HEK293 (cell line): Measurements from ENCODE around the gene PRKCE.

Source experiments
- HOXC10 ChIP-seq: sonication (generic); formaldehyde crosslinking; IDR thresholded peaks from 2 replicates; pipeline ENCODE4 v1.8.1; 2023; ENCODE audit warnings: mild to moderate bottlenecking, missing genetic modification reagents
- YY1 ChIP-seq: fragments of 450-650 bp; formaldehyde crosslinking; IDR thresholded peaks from 2 replicates; pipeline ENCODE4 v1.5.1; 2018; ENCODE audit warnings: missing biosample characterization, missing genetic modification characterization
- ZFP37 ChIP-seq: fragments of 450-650 bp; formaldehyde crosslinking; IDR thresholded peaks from 2 replicates; pipeline ENCODE4 v1.5.1; 2016; ENCODE audit warnings: missing biosample characterization, missing genetic modification characterization
- ZNF138 ChIP-seq: fragments of 450-650 bp; formaldehyde crosslinking; IDR thresholded peaks from 2 replicates; pipeline ENCODE4 v1.5.1; 2016; ENCODE audit warnings: missing biosample characterization, missing genetic modification characterization, borderline replicate concordance
- ZNF510 ChIP-seq: fragments of 450-650 bp; formaldehyde crosslinking; IDR thresholded peaks from 2 replicates; pipeline ENCODE4 v1.5.1; 2018; ENCODE audit warnings: mild to moderate bottlenecking, missing genetic modification characterization, missing biosample characterization; ENCODE audit not compliant: insufficient replicate concordance
- ZNF529 ChIP-seq: fragments of 450-650 bp; formaldehyde crosslinking; IDR thresholded peaks from 2 replicates; pipeline ENCODE4 v1.5.1; 2017; ENCODE audit warnings: missing genetic modification characterization, missing biosample characterization; ENCODE audit not compliant: insufficient replicate concordance
- ZNF610 ChIP-seq: fragments of 450-650 bp; formaldehyde crosslinking; IDR thresholded peaks from 2 replicates; pipeline ENCODE4 v1.5.1; 2016; ENCODE audit warnings: missing biosample characterization, missing genetic modification characterization, borderline replicate concordance
- ZNF777 ChIP-seq: fragments of 450-650 bp; formaldehyde crosslinking; IDR thresholded peaks from 2 replicates; pipeline ENCODE4 v1.5.1; 2017; ENCODE audit warnings: missing biosample characterization, missing genetic modification characterization, borderline replicate concordance
- TF ChIP-seq, protein P1 (sequence below): fragments of 450-650 bp; formaldehyde crosslinking; IDR thresholded peaks from 2 replicates; pipeline ENCODE4 v1.5.0; 2017; ENCODE audit warnings: missing biosample characterization, missing genetic modification characterization, borderline replicate concordance
- TF ChIP-seq, protein P2 (sequence below): fragments of 450-650 bp; formaldehyde crosslinking; IDR thresholded peaks from 2 replicates; pipeline ENCODE4 v1.5.1; 2017; ENCODE audit warnings: missing biosample characterization, missing genetic modification characterization
- TF ChIP-seq, protein P3 (sequence below): fragments of 450-650 bp; formaldehyde crosslinking; IDR thresholded peaks from 2 replicates; pipeline ENCODE4 v1.5.1; 2016; ENCODE audit warnings: missing biosample characterization, missing genetic modification characterization
- TF ChIP-seq, protein P4 (sequence below): fragments of 450-650 bp; formaldehyde crosslinking; IDR thresholded peaks from 2 replicates; pipeline ENCODE4 v1.5.1; 2016; ENCODE audit warnings: missing biosample characterization, missing genetic modification characterization
- TF ChIP-seq, protein P5 (sequence below): fragments of 450-650 bp; formaldehyde crosslinking; IDR thresholded peaks from 2 replicates; pipeline ENCODE4 v1.5.1; 2016; ENCODE audit warnings: missing biosample characterization, missing genetic modification characterization

DNA sequence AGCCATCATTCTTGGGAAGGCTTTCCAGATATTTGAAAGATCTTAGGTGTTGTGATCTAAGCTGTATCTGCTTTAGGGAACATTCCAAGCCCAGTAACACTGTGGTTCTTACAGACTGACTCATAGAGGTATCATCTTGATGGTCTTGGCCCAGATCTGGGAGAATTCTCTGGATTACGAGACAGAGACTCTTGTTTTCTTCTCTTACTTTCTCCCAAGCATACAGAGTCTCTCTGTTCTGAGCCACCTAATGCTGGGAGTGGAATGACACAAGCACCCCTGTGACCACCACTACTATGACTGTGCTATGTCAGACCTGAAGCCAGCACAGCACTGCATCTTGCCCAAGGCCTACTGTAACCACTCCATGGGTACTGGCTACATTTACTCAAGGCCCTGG, 564.7 kb downstream of the PRKCE start:
- TF ChIP-seq YY1 (tag by site-specific recombination): no peak
- TF ChIP-seq, protein P1, sequence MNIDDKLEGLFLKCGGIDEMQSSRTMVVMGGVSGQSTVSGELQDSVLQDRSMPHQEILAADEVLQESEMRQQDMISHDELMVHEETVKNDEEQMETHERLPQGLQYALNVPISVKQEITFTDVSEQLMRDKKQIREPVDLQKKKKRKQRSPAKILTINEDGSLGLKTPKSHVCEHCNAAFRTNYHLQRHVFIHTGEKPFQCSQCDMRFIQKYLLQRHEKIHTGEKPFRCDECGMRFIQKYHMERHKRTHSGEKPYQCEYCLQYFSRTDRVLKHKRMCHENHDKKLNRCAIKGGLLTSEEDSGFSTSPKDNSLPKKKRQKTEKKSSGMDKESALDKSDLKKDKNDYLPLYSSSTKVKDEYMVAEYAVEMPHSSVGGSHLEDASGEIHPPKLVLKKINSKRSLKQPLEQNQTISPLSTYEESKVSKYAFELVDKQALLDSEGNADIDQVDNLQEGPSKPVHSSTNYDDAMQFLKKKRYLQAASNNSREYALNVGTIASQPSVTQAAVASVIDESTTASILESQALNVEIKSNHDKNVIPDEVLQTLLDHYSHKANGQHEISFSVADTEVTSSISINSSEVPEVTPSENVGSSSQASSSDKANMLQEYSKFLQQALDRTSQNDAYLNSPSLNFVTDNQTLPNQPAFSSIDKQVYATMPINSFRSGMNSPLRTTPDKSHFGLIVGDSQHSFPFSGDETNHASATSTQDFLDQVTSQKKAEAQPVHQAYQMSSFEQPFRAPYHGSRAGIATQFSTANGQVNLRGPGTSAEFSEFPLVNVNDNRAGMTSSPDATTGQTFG (tag by site-specific recombination): no peak
- no peak for TF ChIP-seq HOXC10 (CRISPR knock-in tag)
- no peak for TF ChIP-seq ZNF529
- no peak for TF ChIP-seq ZNF777 (tag by site-specific recombination)
- no peak for TF ChIP-seq ZNF610 (tag by site-specific recombination)
- TF ChIP-seq, protein P2, sequence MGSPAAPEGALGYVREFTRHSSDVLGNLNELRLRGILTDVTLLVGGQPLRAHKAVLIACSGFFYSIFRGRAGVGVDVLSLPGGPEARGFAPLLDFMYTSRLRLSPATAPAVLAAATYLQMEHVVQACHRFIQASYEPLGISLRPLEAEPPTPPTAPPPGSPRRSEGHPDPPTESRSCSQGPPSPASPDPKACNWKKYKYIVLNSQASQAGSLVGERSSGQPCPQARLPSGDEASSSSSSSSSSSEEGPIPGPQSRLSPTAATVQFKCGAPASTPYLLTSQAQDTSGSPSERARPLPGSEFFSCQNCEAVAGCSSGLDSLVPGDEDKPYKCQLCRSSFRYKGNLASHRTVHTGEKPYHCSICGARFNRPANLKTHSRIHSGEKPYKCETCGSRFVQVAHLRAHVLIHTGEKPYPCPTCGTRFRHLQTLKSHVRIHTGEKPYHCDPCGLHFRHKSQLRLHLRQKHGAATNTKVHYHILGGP (tag by site-specific recombination): no peak
- TF ChIP-seq ZNF510 (tag by site-specific recombination): no peak
- TF ChIP-seq ZNF138: no peak
- TF ChIP-seq, protein P3, sequence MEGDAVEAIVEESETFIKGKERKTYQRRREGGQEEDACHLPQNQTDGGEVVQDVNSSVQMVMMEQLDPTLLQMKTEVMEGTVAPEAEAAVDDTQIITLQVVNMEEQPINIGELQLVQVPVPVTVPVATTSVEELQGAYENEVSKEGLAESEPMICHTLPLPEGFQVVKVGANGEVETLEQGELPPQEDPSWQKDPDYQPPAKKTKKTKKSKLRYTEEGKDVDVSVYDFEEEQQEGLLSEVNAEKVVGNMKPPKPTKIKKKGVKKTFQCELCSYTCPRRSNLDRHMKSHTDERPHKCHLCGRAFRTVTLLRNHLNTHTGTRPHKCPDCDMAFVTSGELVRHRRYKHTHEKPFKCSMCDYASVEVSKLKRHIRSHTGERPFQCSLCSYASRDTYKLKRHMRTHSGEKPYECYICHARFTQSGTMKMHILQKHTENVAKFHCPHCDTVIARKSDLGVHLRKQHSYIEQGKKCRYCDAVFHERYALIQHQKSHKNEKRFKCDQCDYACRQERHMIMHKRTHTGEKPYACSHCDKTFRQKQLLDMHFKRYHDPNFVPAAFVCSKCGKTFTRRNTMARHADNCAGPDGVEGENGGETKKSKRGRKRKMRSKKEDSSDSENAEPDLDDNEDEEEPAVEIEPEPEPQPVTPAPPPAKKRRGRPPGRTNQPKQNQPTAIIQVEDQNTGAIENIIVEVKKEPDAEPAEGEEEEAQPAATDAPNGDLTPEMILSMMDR (tag by site-specific recombination): no peak
- TF ChIP-seq, protein P4, sequence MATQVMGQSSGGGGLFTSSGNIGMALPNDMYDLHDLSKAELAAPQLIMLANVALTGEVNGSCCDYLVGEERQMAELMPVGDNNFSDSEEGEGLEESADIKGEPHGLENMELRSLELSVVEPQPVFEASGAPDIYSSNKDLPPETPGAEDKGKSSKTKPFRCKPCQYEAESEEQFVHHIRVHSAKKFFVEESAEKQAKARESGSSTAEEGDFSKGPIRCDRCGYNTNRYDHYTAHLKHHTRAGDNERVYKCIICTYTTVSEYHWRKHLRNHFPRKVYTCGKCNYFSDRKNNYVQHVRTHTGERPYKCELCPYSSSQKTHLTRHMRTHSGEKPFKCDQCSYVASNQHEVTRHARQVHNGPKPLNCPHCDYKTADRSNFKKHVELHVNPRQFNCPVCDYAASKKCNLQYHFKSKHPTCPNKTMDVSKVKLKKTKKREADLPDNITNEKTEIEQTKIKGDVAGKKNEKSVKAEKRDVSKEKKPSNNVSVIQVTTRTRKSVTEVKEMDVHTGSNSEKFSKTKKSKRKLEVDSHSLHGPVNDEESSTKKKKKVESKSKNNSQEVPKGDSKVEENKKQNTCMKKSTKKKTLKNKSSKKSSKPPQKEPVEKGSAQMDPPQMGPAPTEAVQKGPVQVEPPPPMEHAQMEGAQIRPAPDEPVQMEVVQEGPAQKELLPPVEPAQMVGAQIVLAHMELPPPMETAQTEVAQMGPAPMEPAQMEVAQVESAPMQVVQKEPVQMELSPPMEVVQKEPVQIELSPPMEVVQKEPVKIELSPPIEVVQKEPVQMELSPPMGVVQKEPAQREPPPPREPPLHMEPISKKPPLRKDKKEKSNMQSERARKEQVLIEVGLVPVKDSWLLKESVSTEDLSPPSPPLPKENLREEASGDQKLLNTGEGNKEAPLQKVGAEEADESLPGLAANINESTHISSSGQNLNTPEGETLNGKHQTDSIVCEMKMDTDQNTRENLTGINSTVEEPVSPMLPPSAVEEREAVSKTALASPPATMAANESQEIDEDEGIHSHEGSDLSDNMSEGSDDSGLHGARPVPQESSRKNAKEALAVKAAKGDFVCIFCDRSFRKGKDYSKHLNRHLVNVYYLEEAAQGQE (tag by site-specific recombination): no peak
- TF ChIP-seq ZFP37 (tag by site-specific recombination): no peak
- TF ChIP-seq, protein P5, sequence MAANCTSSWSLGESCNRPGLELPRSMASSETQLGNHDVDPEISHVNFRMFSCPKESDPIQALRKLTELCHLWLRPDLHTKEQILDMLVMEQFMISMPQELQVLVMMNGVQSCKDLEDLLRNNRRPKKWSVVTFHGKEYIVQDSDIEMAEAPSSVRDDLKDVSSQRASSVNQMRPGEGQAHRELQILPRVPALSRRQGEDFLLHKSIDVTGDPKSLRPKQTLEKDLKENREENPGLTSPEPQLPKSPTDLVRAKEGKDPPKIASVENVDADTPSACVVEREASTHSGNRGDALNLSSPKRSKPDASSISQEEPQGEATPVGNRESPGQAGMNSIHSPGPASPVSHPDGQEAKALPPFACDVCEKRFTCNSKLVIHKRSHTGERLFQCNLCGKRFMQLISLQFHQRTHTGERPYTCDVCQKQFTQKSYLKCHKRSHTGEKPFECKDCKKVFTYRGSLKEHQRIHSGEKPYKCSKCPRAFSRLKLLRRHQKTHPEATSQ: no peak
